Neural cell (in vitro differentiated cells): ENCODE results near the gene CACNA1C. TPM values are rescaled to one million over a fixed set of nuclear protein-coding genes. Genes with fewer than 3 reads are reported as not detected.

Experiments
- H2AFZ ChIP-seq: fragments of 200-600, 300-800 bp; sonication (generic), shearing (Covaris generic); 2 replicates; pipeline ENCODE4 v1.6.0; 2014; ENCODE audit warnings: low read depth, mild to moderate bottlenecking, antibody characterized with exemption, low read length, moderate library complexity
- H3F3A ChIP-seq: fragments of 200-600 bp; shearing (Covaris generic); 2 replicates; pipeline ENCODE4 v1.6.1; 2016; ENCODE audit warnings: mild to moderate bottlenecking, moderate library complexity, mixed read lengths, antibody characterized with exemption, low read length; ENCODE audit not compliant: insufficient read depth, poor library complexity, severe bottlenecking
- H3K27ac ChIP-seq: fragments of 200-600, 300-800 bp; sonication (generic), shearing (Covaris generic); 2 replicates; pipeline ENCODE4 v1.5.1; 2014; ENCODE audit warnings: mild to moderate bottlenecking, low read length, moderate library complexity
- H3K27me3 ChIP-seq: fragments of 300-800, 200-600 bp; sonication (generic), shearing (Covaris generic); 2 replicates; pipeline ENCODE4 v1.6.0; 2014; ENCODE audit warnings: mild to moderate bottlenecking, low read depth, low read length, moderate library complexity; ENCODE audit not compliant: insufficient read depth
- H3K36me3 ChIP-seq: fragments of 300-800, 200-600 bp; sonication (generic), shearing (Covaris generic); 2 replicates; pipeline ENCODE4 v1.5.1; 2014; ENCODE audit warnings: mild to moderate bottlenecking, antibody characterized with exemption, low read length, moderate library complexity; ENCODE audit not compliant: insufficient read depth
- H3K4me2 ChIP-seq: fragments of 300-800, 200-600 bp; sonication (generic), shearing (Covaris generic); 2 replicates; pipeline ENCODE4 v1.6.0; 2014; ENCODE audit warnings: mild to moderate bottlenecking, low read length
- H3K4me3 ChIP-seq: fragments of 300-800, 200-600 bp; sonication (generic), shearing (Covaris generic); 2 replicates; pipeline ENCODE4 v1.5.1; 2014; ENCODE audit warnings: mild to moderate bottlenecking, low read length, moderate library complexity
- H3K79me2 ChIP-seq: fragments of 200-600 bp; shearing (Covaris generic); replicated peaks from 2 replicates; pipeline ENCODE4 v1.6.0; 2014; ENCODE audit warnings: mild to moderate bottlenecking, low read length, moderate library complexity; ENCODE audit not compliant: insufficient read depth
- H3K9ac ChIP-seq: fragments of 300-800, 200-600 bp; sonication (generic), shearing (Covaris generic); 2 replicates; pipeline ENCODE4 v1.6.1; 2016; ENCODE audit warnings: mild to moderate bottlenecking, low read length, mixed read lengths
- H3K9me2 ChIP-seq: fragments of 200-600 bp; shearing (Covaris generic); 2 replicates; pipeline ENCODE4 v1.6.1; 2016; ENCODE audit warnings: mild to moderate bottlenecking, low read length, mixed read lengths; ENCODE audit not compliant: insufficient read depth
- H3K9me3 ChIP-seq: fragments of 200-600, 300-800 bp; sonication (generic), shearing (Covaris generic); 2 replicates; pipeline ENCODE4 v1.6.1; 2016; ENCODE audit warnings: mild to moderate bottlenecking, mixed run types, low read length, moderate library complexity, mixed read lengths
- H4K20me1 ChIP-seq: fragments of 200-600 bp; shearing (Covaris generic); 2 replicates; pipeline ENCODE4 v1.6.1; 2016; ENCODE audit warnings: mild to moderate bottlenecking, mixed run types; ENCODE audit not compliant: insufficient read depth
- CTCF ChIP-seq: fragments of 450-650 bp; IDR thresholded peaks from 2 replicates; pipeline ENCODE4 v1.5.1; 2014; ENCODE audit warnings: antibody characterized with exemption, mild to moderate bottlenecking, moderate library complexity; ENCODE audit not compliant: poor library complexity, severe bottlenecking
- EP300 ChIP-seq: fragments of 450-650 bp; conservative IDR thresholded peaks from 2 replicates; pipeline ENCODE4 v1.6.1; 2014; ENCODE audit warnings: antibody characterized with exemption, mild to moderate bottlenecking, moderate library complexity; ENCODE audit not compliant: poor library complexity, severe bottlenecking
- EZH2 ChIP-seq: fragments of 200-600, 300-800 bp; shearing (Covaris generic), sonication (generic); IDR thresholded peaks from 2 replicates; pipeline ENCODE4 v1.6.1; 2014; ENCODE audit warnings: antibody characterized with exemption, low read length, borderline replicate concordance, mild to moderate bottlenecking; ENCODE audit not compliant: insufficient read depth, poor library complexity, severe bottlenecking
- MXI1 ChIP-seq: fragments of 450-650 bp; conservative IDR thresholded peaks from 2 replicates; pipeline ENCODE4 v1.6.1; 2014; ENCODE audit warnings: antibody characterized with exemption, mild to moderate bottlenecking; ENCODE audit not compliant: poor library complexity, severe bottlenecking
- POLR2AphosphoS5 ChIP-seq: IDR thresholded peaks from 2 replicates; pipeline ENCODE4 v1.6.1; 2012
- RAD21 ChIP-seq: fragments of 450-650 bp; conservative IDR thresholded peaks from 2 replicates; pipeline ENCODE4 v1.6.1; 2014; ENCODE audit warnings: antibody characterized with exemption, mild to moderate bottlenecking, moderate library complexity
- REST ChIP-seq: IDR thresholded peaks from 2 replicates; pipeline ENCODE4 v1.6.1; 2012; ENCODE audit warnings: borderline replicate concordance
- SMC3 ChIP-seq: fragments of 450-650 bp; conservative IDR thresholded peaks from 2 replicates; pipeline ENCODE4 v1.6.1; 2014; ENCODE audit warnings: antibody characterized with exemption, mild to moderate bottlenecking, moderate library complexity; ENCODE audit not compliant: poor library complexity
- TAF1 ChIP-seq: IDR thresholded peaks from 2 replicates; pipeline ENCODE4 v1.6.1; 2012; ENCODE audit warnings: low read depth
- polyA plus RNA-seq: library from polyadenylated mRNA; depleted of rRNA; stranded (reverse); fragments of >200 nt; gene quantifications from 2 replicates; pipeline ENCODE4 v1.2.3, GENCODE V29; 2014

The CACNA1C gene
- polyA plus RNA-seq, 1 donor from 2014 or later: 9.7 TPM

GRCh38 chr12:2347844-2348481 lies 295.2 kb downstream of the CACNA1C start:
- Histone ChIP-seq H3F3A (no peaks in the 10 kb centered on the region), H3K4me3 (no peak overlapping the region), H3K4me2 (no peak overlapping the region), H3K27me3 (no peaks in the 10 kb centered on the region), H3K9me3 (no peaks in the 10 kb centered on the region), H3K27ac (no peak overlapping the region), H3K9me2 (no peaks in the 10 kb centered on the region), H3K9ac (no peak overlapping the region), H4K20me1 (no peaks in the 10 kb centered on the region), H3K79me2 (no peaks in the 10 kb centered on the region), H2AFZ (no peak overlapping the region), H3K36me3 (no peaks in the 10 kb centered on the region)
- TF ChIP-seq TAF1: no peak

- H3K9me2 ChIP-seq: no peaks in the 10 kb centered on the region
- no peaks in the 10 kb centered on the region for H3K36me3 ChIP-seq
- no peak overlapping the region for H3K27ac ChIP-seq
- H3K9ac ChIP-seq: no peak overlapping the region
- H3F3A ChIP-seq: no peaks in the 10 kb centered on the region
- H3K4me3 ChIP-seq: no peak overlapping the region
- H2AFZ ChIP-seq: no peak overlapping the region
- no peaks in the 10 kb centered on the region for H3K27me3 ChIP-seq
- H4K20me1 ChIP-seq: no peaks in the 10 kb centered on the region
- no peak for TF ChIP-seq MXI1
- TF ChIP-seq RAD21: no peak
- TF ChIP-seq TAF1: no peak
- TF ChIP-seq EP300: no peak
- no peak for TF ChIP-seq SMC3
- no peak for TF ChIP-seq POLR2AphosphoS5
- TF ChIP-seq REST: no peak
- TF ChIP-seq EZH2: no peak
- TF ChIP-seq CTCF: no peak
- H3K79me2 ChIP-seq: no peaks in the 10 kb centered on the region
- no peaks in the 10 kb centered on the region for H3K9me3 ChIP-seq
- no peak overlapping the region for H3K4me2 ChIP-seq
Measured at GRCh38 chr12:2348482-2348852, 295.7 kb downstream of the CACNA1C start.

- no peak overlapping the region for H3K4me3 ChIP-seq
- H3K79me2 ChIP-seq: no peaks in the 10 kb centered on the region
- H3K27me3 ChIP-seq: no peaks in the 10 kb centered on the region
- TF ChIP-seq POLR2AphosphoS5 (no peak), SMC3 (no peak), EZH2 (no peak), CTCF (no peak), REST (no peak), EP300 (no peak), RAD21 (no peak), MXI1 (no peak)
- H3K4me2 ChIP-seq: no peak overlapping the region
- no peaks in the 10 kb centered on the region for H3K9me2 ChIP-seq
- no peak overlapping the region for H3K9ac ChIP-seq
- no peaks in the 10 kb centered on the region for H3F3A ChIP-seq
- H3K9me3 ChIP-seq: no peaks in the 10 kb centered on the region
- no peaks in the 10 kb centered on the region for H4K20me1 ChIP-seq
- H3K36me3 ChIP-seq: no peaks in the 10 kb centered on the region
- H2AFZ ChIP-seq: no peak overlapping the region
- H3K27ac ChIP-seq: no peak overlapping the region
Measured at GRCh38 chr12:2351161-2351560, 298.4 kb downstream of the CACNA1C start.
